HG02981 (cell line): Measurements from ENCODE around the gene CCNF.
"Not testable (repeated sequence)": the region's sequence is repeated elsewhere in the genome, so short reads cannot be mapped to it uniquely, and the experiment has no call there.

Experiments used
- ATAC-seq: cut with Tn5 transposase; IDR thresholded peaks from one replicate; pipeline ENCODE4 v1.9.1; 2021; ENCODE audit warnings: mild to moderate bottlenecking, moderate library complexity; ENCODE audit not compliant: unreplicated experiment

The CCNF gene

DNA sequence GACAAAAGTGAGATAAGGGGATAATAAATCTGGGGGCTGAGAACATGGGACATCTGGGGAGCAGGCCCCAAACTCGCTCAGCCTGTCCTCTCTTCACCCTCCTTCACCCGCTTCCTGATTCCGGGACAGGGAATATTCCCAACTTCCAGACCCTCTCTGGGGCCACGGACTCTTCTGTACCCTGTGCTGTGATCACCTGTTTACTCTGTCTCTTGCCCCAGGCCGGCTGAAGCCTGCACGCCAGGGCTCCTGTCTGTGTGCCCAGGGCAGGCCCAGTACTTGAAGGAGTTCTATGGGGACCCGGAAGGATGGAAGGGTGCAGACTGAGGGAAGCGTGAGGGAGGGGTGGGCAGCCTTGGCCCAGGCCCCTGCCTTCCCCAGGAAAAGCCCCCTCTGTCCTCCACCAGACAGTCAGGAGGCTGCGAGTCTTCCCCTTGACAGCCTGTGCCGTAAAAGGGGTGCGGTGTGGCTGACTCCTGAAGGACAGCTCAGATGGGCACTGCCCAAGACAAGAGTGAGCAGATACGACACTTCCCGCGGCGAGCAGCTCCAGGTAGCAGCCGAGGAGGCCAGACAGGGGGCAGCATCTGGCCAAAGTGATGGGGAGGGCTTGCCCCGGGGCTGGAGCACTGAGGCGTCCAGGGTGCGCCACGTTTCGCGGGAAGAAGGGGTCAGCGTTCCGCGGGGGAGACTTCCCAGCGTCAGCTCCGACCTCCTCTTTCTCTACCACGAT lies 1.0 kb upstream of the CCNF start:
- ATAC-seq: peak; percentile 19

DNA sequence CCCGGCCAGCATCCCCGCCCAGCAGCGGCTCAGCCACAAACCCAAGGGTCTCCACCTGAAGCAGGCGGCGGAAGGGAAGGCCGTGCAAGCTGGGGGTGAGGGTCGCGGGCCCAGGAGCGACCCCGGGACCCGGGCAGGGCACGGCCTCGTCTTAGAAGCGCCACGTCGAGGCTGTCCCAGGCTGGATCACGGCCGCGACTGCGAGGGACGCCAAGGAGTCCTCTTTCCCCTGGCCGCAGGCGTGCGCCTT lies 538 bp upstream of the CCNF start:
- peak; percentile 16 for ATAC-seq

GRCh38 chr16:2429771-2430663 lies 770 bp downstream of the CCNF start:
- peak; percentile 2 for ATAC-seq

DNA sequence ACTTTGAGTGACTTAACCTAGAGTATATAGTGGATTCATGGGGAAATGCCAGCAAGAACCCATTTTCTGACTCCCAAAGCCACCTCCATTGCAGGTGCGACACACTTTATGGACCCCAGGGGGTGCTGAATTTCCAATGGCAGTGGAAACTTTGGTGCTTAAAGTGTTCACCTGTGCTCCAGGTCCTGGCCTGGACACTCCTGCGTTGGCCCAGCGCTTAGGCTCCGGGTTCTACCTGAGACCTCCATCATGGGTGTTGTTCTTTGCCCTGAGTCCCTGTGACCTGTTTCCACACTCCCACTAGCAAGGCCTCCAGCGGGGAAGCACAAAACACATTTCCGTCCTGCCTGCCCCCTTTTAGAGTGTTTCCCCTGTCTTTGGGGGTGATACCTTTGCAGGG lies 3.0 kb downstream of the CCNF start:
- ATAC-seq: no peak

GRCh38 chr16:2432801-2433505 lies 3.7 kb downstream of the CCNF start:
- no peak for ATAC-seq

DNA sequence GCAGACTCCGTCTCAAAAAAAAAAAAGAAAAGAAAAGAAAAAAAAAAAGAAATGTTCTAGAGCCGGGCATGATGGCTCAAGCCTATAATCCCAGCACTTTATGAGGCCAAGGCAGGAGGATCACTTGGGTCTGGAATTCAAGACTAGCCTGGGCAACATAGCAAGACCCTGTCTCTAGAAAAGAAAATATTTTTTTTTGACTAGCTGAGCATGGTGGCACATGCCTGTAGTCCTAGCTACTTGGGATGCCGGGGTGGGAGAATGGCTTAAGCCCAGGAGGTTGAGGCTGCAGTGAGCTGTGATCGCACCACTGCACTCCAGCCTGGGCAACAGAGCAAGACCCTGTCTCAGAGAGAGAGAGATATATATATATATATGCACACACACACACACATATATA lies 6.0 kb downstream of the CCNF start:
- ATAC-seq: not testable (repeated sequence)

GRCh38 chr16:2436110-2436509 lies 6.9 kb downstream of the CCNF start:
- no peak for ATAC-seq

DNA sequence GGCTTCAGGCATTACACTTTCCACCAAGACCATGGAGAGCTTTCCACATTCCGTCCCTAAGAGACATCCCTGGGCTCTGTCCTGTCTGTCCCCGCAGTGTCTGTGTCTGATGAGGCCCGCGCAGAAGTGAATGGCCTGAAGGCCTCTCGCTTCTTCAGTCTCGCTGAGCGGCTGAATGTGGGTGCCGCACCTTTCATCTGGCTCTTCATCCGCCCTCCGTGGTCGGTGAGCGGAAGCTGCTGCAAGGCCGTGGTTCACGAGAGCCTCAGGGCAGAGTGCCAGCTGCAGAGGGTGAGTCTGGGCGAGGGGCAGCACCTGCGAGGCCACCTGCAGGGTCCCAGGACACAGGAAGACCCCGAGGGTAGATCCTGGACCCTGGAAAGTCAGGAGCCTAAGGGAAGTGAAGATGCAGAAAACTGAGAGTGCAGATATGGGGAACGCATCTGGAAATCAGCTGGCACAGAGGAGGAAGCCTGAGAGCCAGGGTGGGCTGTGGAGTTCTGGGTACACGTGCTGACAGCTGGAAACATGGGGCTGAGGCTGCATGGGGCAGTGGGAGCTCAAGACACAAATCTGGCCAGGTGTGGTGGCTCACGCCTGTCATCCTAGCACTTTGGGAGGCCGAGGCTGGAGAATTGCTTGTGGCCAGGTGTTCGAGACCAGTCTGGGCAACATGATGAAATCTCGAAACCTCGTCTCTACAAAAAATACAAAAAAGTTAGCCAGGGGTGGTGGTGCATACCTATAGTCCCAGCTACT lies 8.0 kb downstream of the CCNF start:
- ATAC-seq: no peak

DNA sequence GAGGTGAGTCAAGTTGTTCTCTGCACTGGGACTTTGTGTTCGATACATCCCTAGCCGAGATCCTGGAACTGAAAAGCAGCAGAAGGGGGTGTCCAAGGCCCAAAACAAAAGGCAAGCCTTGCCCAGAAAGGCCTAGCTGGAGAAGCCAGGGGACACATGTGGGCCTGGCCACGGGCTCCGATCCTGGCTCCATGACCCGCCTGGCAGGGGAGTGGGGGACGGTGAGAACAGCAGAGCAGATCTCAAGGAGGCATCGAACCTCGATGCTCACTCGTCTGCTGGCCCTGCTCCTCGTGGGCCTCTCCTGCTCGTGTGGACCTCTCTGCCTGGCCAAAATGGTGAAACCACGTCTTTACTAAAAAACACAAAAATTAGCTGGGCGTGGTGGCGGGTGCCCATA lies 8.9 kb downstream of the CCNF start:
- ATAC-seq: no peak

GRCh38 chr16:2439598-2439997 lies 10.4 kb downstream of the CCNF start:
- ATAC-seq: no peak

DNA sequence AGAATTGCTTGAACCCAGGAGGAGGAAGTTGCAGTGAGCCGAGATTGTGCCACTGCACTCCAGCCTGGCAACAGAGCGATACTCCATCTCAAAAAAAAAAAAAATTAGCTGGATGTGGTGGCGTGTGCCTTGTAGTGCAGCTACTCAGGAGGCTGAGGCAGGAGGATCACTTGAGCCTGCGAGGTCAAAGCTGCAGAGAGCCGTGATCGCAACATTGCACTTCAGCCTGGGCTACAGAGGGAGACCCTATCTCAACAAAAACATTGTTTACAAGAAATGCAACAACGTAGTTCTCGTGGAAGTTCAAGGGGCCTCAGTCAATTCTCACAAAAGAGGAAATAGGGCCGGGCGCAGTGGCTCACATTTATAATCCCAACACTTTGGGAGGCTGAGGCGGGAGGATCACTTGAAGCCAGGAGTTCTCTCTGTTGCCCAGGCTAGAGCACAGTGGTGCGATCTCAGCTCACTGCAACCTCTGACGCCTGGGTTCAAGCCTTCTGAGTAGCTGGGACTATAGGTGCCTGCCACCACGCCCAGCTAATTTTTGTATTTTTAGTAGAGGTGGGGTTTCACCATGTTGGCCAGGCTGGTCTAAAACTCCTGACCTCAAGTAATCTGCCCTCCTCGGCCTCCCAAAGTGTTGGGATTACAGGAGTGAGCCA lies 12.0 kb downstream of the CCNF start:
- not testable (repeated sequence) for ATAC-seq

GRCh38 chr16:2443555-2443954 lies 14.3 kb downstream of the CCNF start:
- ATAC-seq: no peak

DNA sequence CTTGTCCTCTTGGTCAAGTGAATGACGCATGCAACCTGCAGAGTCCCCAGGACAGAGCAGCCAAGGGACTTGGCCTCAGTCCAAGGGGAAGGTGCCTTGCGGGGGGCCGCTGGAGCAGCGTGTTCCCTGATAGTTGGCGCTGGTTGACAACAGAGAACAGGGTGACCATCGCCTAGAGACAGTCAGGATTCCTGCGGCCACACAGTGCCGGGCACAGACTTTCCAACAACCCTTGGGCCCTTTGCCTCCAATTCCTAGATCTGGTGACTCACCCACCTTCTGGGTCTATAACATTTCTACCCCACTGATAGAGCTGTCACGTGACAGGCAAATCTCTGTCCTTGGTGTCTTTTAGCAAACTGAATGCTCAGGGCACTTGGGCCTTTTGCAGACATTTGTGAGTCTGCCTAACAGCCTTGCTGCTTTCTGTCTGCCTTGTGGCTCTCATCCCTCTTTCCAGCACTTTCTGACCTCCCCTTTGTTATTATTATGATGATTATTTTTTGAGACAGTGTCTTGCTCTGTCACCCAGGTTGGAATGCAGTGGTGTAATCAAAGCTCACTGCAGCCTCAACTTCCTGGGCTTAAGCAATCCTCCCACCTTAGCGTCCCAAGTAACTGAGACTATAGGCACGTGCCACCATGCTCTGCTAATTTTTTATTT lies 18.8 kb downstream of the CCNF start:
- no peak for ATAC-seq

- ATAC-seq: no peak
Observed at GRCh38 chr16:2449118-2449517, 19.9 kb downstream of the CCNF start.

DNA sequence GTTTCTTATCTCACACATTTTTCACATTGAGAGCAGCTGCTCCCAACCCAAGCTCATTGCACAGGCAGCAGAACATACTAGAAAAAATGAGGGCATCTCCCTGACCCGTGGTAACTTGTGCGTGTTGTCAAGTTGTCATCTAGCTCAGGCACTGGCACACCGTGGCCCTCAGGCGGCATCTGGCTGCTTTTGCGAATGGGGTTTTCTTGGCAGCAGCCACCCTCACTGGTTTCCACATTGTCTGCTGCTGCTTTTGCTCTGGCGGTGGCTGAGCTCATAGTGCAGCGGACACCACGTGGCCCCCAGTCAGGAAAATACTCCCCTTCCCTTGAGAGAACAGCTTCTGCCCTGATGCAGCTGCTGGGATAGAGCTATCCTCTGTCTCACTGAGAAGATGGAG lies 21.3 kb downstream of the CCNF start:
- ATAC-seq: no peak

DNA sequence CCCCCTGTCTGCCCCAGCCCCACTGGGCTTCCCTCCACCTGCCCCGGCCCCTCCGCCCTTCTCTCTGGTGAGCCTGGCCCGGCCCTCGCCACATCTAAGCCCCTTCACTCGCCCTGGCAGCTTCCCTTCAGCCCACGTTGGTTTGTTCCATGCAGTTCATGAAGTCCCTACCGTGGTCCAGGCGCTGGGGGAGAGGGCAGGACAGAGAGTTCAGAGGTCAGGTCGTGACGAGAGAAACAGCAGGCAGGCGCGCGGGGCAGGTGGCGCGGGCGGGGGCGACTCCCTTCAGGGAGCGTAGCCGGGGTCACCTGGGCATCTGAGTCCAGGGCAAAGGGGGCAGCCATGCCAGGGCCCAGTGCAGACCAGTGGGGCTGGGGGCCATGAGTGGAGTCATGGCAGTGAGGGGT lies 21.7 kb downstream of the CCNF start:
- no peak for ATAC-seq

DNA sequence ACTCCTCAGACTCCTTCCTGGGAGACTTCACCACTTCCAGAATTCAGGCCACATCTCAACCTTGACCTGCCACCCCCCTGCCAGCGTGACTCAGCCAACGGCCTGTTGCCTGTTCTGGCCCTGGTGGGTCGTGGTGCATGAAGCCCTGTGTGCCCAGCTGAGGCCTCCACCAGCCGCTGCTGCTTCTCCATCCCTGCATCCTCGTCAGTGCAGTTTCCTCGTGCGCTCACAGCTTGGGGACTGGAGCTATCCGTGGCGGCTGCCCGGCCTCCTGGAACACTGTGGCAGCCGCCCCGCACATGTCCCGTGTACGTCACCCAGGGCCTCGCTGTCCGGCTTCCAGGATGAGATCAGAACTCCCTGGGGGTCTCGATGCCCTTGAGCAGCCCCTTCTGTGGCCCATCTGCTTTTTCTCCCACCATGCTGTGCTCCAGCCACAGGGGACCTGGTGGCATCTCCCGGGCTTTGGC lies 22.6 kb downstream of the CCNF start:
- no peak for ATAC-seq

- no peak for ATAC-seq
Observed at GRCh38 chr16:2452650-2453049, 23.4 kb downstream of the CCNF start.

- no peak for ATAC-seq
Observed at GRCh38 chr16:2455081-2455845, 26.0 kb downstream of the CCNF start.
